GM12892 (cell line): ENCODE measurements around the gene NBEA.

Source experiments
- POLR2A ChIP-seq: IDR thresholded peaks from 2 replicates; pipeline ENCODE4 v1.6.1; 2011; ENCODE audit warnings: low read depth, low read length, control low read depth
- TAF1 ChIP-seq: IDR thresholded peaks from 2 replicates; pipeline ENCODE4 v1.6.1; 2011; ENCODE audit warnings: low read depth, mild to moderate bottlenecking, control low read depth, low read length, borderline replicate concordance

DNA sequence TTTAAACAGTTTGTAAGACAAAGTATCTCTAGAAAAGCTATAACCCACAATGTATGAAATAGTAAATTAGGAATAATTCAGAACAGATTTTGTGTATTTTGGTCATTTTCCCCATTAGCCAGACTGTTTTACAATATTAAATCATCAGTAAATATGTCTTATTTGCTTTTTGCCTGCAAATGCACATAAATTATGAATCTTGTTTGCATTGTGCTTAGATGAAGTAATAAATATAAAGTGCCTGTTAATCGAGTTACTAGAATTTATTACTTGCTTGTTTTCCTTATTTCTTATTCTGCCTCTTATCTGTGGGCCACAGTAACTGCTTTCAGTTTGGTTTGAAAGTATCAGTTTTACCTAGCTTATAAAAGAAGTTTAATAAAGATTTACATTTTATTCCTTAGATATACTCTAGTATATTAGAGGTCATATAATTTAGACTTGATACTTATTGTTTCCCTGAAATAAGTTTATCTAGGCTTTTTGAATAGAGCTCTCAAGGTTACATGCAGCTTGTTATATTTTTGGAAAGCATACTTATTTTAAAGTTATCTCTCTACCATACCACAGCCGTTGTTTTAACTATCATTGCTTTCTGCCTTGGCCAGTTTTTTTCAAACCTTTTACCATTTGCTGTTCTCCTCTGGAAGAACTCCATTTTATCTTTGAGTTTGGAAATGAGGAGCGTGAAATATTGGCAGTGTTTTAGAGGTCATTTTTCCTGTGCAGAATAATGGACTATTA, 238.0 kb downstream of the NBEA start:
- TF ChIP-seq TAF1 = no peak
- no peak for TF ChIP-seq POLR2A
